Stimulated activated naive B cell treated with anti-CD40 and anti-IgM and Interleukin-4, amounts not matched to agents 10 μg/mL and 1 μg/mL and 100 μg/mL, for 72 hours (primary cell): ENCODE measurements around the gene ISCA1.
A peak's percentile ranks its signal among the peaks of the same experiment; 100 is the strongest.
"Not testable (repeated sequence)": the region's sequence is repeated elsewhere in the genome, so short reads cannot be mapped to it uniquely, and the experiment has no call there.

Source experiments
- ATAC-seq, 2 donors: fragments of 150-1000 bp; cut with Tn5 transposase; replicated peaks; 2 replicates each; pipeline ENCODE4 v1.10.0; 2021; ENCODE audit warnings: moderate library complexity in 1 of 2
- DNase-seq: peaks from one replicate; pipeline ENCODE4 v3.0.0; 2021
- H3K27ac Mint-ChIP-seq: one replicate; pipeline ENCODE4 v1.8.0; 2022; ENCODE audit warnings: mild to moderate bottlenecking, mixed read lengths
- H3K27me3 Mint-ChIP-seq, 2 donors: one replicate each; pipeline ENCODE4 v1.8.0; 2022; ENCODE audit warnings: mixed read lengths in 2 of 2
- H3K36me3 Mint-ChIP-seq, 2 donors: one replicate each; pipeline ENCODE4 v1.8.0; 2022; ENCODE audit warnings: mixed read lengths in 2 of 2, mild to moderate bottlenecking in 1 of 2
- H3K4me1 Mint-ChIP-seq, 2 donors: one replicate each; pipeline ENCODE4 v1.8.0; 2022; ENCODE audit warnings: mixed read lengths in 2 of 2, mild to moderate bottlenecking in 1 of 2
- H3K4me3 Mint-ChIP-seq, 2 donors: one replicate each; pipeline ENCODE4 v1.8.0; 2022; ENCODE audit warnings: mild to moderate bottlenecking in 2 of 2, mixed read lengths in 2 of 2, moderate library complexity in 1 of 2
- H3K9me3 Mint-ChIP-seq, 2 donors: one replicate each; pipeline ENCODE4 v1.8.0; 2022; ENCODE audit warnings: mixed read lengths in 2 of 2, mild to moderate bottlenecking in 1 of 2

The ISCA1 gene

DNA sequence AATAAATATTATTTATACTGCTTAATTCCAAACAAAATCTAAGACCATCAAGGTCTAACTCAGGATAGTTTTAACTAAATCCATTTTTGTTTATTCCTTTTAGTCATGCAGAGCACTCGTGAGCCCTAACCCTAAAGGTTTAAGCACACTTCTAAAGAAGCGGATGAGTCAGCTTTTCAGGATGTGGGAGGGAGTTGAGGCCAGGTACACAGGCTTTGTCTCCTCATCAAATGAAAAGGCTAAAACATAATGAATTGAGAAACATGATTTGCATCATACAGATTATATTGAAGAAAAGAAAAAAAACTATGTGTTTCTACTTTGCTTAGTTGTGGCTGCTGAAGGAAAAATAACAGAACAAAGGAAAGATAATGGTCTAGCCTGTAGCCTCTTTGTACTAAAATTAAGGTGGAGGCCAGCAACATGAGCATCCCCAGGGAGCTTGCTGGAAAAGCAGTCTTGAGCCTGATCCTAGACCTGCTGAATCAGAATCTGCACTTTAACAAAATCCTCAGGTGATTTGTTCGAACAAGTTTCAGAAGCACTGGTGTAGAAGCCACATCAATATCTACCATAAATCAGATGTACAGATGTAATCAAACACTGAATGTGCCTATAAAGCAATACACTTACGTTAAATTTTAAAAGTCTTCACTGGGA, 21.1 kb upstream of the ISCA1 start:
- peak overlapping the region; percentile 32 for H3K27ac Mint-ChIP-seq
- H3K36me3 Mint-ChIP-seq, result peaks cover 39 to 53% of the 10 kb centered on the region in 2 donors
- H3K4me3 Mint-ChIP-seq, result no peak overlapping the region
- ATAC-seq (peak; percentile 53 to 80), DNase-seq (no peak)
- H3K27me3 Mint-ChIP-seq, result no peaks in the 10 kb centered on the region
- no peaks in the 10 kb centered on the region for H3K9me3 Mint-ChIP-seq
- peaks cover 8 to 20% of the 10 kb centered on the region in 2 donors for H3K4me1 Mint-ChIP-seq

DNA sequence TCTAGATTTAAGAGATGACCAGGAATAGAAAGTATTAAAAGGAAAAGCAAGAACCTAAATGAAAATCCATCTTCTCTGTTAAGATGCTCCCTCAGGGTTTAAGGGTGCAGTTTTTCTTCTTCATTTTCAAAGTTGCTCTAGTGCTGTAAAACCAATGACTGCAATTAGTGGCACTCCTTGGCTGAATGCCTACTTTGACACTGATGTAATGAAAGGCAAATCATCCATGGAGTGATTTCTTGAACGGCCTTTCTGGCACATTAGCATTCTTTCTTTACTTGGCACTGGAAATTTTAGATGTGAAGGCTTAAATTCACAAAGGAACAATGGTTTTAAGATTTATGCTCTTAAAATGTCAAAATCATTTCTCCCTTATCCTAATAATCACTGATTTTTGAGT, 19.3 kb upstream of the ISCA1 start:
- Mint-ChIP-seq H3K9me3 (no peaks in the 10 kb centered on the region), H3K27ac (no peak overlapping the region), H3K4me3 (no peak overlapping the region), H3K27me3 (no peaks in the 10 kb centered on the region), H3K4me1 (peaks cover 10 to 20% of the 10 kb centered on the region in 2 donors), H3K36me3 (peaks cover 41 to 60% of the 10 kb centered on the region in 2 donors)
- ATAC-seq (no peak), DNase-seq (no peak)

DNA sequence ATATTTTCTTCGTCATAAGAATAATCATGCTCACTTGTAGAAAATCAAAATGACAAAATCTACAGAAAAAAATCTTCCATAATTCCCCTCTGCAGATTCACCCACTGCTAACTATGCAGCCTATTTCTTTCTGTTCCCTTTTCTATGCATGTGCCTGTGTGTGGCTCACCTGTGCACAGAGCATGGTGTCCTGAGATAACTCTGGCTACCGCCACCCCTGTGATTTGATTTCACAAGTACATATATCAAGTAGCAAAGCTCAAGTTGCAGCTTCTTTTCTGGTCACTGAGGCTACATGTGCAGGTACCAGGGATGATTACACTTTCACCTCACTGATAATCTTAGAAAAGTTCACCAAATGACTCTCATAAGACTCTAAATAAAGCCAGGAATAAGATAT, 18.4 kb upstream of the ISCA1 start:
- no peak overlapping the region for H3K27ac Mint-ChIP-seq
- DNase-seq (no peak), ATAC-seq (no peak)
- H3K27me3 Mint-ChIP-seq, result no peaks in the 10 kb centered on the region
- H3K36me3 Mint-ChIP-seq, result peaks cover 39 to 54% of the 10 kb centered on the region in 2 donors
- H3K4me3 Mint-ChIP-seq, result no peak overlapping the region
- peaks cover 10 to 20% of the 10 kb centered on the region in 2 donors for H3K4me1 Mint-ChIP-seq
- H3K9me3 Mint-ChIP-seq, result no peaks in the 10 kb centered on the region

DNA sequence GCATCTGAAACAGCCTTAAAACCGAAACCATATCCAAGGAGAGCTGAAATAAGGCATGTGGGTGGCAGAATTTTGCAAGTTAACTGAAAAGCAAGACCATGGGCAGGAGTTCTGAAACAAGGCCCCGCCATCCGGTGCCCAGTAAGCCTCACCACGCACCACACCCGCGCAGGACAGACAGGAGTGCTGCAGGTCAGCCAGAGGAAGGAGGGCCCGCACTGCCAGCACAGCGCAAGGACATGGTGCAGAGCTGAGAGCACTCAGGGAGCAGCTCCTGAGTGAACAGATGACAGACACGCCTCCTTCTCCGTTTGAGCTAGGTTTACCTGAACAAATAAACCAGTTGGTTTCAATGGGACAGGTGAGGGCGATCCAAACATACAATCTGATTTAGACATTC, 16.5 kb upstream of the ISCA1 start:
- Mint-ChIP-seq H3K9me3 (no peaks in the 10 kb centered on the region), H3K4me3 (no peak overlapping the region), H3K36me3 (peaks cover 38 to 56% of the 10 kb centered on the region in 2 donors), H3K27ac (no peak overlapping the region), H3K27me3 (no peaks in the 10 kb centered on the region), H3K4me1 (peaks cover 10 to 17% of the 10 kb centered on the region in 2 donors)
- DNase-seq (no peak), ATAC-seq (no peak)

DNA sequence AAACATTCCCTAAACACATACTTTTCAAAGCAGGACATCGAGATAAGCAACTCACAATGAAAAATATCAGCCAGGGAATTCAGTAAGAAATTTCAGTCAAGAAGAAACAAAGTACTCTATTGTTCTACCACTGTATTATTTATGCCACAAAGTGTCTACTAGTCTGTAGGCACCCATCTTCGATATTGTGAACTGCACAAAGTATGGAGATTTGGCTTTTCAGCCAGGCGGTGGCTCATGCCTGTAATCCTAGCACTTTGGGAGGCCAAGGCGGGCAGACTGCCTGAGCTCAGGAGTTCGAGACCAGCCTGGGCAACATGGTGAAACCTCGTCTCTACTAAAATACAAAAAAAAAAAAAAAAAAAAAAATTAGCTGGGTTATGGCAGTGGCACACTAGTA, 8.0 kb upstream of the ISCA1 start:
- not testable (repeated sequence) for H3K4me3 Mint-ChIP-seq, H3K27me3 Mint-ChIP-seq, H3K27ac Mint-ChIP-seq, H3K9me3 Mint-ChIP-seq, H3K4me1 Mint-ChIP-seq, ATAC-seq, DNase-seq
- H3K36me3 Mint-ChIP-seq, result peaks cover 8 to 14% of the 10 kb centered on the region in 2 donors

DNA sequence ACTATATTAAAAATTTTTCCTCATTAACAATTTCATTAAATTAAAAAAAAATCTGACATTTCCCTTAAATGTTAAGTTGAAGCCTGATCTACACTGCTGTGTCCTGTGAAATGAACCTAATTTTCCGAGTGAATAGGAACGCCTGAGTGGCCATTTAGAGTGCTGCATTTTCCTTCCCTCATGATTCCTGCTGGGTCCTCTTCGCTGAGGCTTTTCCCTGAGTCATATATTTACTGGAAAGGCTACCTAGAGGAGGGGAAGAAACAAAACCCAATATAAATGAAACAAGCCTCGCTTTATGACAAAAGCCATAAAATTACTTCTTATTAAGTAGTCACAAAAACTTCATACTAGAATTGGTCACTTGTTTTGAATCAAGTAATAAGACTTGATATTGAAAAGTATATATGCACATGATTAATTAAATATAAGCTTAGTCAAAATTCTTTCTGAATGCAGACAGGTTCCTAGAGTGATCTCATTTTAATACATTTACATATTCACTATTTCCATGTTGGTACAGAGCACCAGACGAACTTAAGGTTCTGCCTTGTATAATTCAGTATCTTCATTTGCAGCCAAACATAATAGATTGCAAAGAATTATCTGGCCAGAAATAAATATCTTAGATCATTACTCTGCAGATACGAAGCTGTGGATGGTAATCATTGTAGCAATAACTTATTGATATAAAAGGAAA, 6.3 kb upstream of the ISCA1 start:
- peaks cover 3 to 8% of the 10 kb centered on the region in 2 donors for H3K36me3 Mint-ChIP-seq
- H3K4me1 Mint-ChIP-seq, result peaks cover 0 to 6% of the 10 kb centered on the region in 2 donors
- no peaks in the 10 kb centered on the region for H3K9me3 Mint-ChIP-seq
- H3K27me3 Mint-ChIP-seq, result no peaks in the 10 kb centered on the region
- ATAC-seq (no peak), DNase-seq (no peak)
- H3K27ac Mint-ChIP-seq, result no peak overlapping the region
- no peak overlapping the region for H3K4me3 Mint-ChIP-seq

DNA sequence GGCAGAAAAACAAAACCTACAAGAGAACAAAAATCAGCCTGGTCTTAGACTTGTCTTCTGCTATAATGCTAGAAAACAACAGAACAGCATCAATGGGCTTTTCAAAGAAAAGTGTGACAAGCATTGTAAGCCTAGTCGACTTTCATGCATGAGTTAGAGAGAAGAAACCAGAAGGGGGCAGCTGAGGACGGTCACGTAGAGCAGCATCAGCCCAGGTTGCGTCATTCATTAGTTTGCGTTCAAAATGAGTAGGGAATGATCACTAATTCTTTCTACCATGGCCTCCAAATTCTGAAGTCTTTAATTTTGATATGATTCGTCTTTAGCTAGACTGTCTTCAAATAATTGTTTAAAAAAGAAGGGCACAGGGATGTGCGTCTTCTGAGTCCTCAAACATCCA, 4.7 kb upstream of the ISCA1 start:
- Mint-ChIP-seq H3K27ac (no peak overlapping the region), H3K4me3 (no peak overlapping the region), H3K9me3 (no peaks in the 10 kb centered on the region), H3K4me1 (peaks cover 6 to 16% of the 10 kb centered on the region in 2 donors), H3K36me3 (peaks cover 3 to 8% of the 10 kb centered on the region in 2 donors), H3K27me3 (no peaks in the 10 kb centered on the region)
- ATAC-seq, result no peak
- DNase-seq, result no peak

DNA sequence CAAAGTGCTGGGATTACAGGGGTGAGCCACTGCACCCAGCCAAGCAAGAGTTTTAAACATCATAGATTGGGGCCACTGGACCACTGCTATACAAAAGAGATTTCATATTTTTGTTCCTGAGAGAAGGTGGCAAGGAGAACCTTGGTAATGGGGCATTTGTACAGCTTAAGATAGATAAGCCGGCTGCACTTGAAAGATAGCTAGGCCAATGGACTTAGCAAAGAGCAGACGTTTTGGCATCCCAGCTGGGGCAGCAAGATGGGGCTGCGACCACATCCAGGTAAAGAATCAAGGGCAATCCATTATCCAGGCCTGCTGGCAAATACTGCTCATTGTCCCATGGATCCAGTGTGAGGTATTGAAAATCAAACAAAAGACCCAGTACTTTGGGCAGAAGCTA, 3.9 kb upstream of the ISCA1 start:
- no peaks in the 10 kb centered on the region for H3K27me3 Mint-ChIP-seq
- H3K36me3 Mint-ChIP-seq, result peaks cover 3 to 8% of the 10 kb centered on the region in 2 donors
- H3K27ac Mint-ChIP-seq, result peak overlapping the region; percentile 14
- H3K4me3 Mint-ChIP-seq, result no peak overlapping the region
- ATAC-seq (no peak), DNase-seq (no peak)
- no peaks in the 10 kb centered on the region for H3K9me3 Mint-ChIP-seq
- H3K4me1 Mint-ChIP-seq, result peaks cover 7 to 18% of the 10 kb centered on the region in 2 donors

DNA sequence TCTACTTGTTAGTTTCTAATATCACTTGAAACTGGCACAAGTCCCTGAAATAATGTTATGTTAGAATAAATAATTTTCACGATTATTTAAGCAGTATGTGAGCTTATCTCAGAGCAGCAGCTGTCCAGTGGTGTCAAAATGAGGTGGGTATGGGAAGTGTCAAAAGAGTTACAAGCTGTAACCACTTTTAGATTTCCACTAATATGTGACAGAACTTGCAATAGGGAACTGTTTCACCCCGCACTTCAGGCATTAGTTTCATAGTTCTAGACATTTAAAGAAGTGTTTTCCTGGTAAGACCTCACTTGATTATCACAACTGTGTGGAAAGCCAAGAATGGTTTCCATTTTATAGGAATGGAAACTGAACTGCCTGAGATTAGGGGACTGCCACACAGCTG, 2.9 kb upstream of the ISCA1 start:
- ATAC-seq (no peak), DNase-seq (no peak)
- Mint-ChIP-seq H3K36me3 (peaks cover 3 to 8% of the 10 kb centered on the region in 2 donors), H3K4me1 (peaks cover 9 to 26% of the 10 kb centered on the region in 2 donors), H3K27ac (no peak overlapping the region), H3K27me3 (no peaks in the 10 kb centered on the region), H3K9me3 (no peaks in the 10 kb centered on the region), H3K4me3 (no peak overlapping the region)

DNA sequence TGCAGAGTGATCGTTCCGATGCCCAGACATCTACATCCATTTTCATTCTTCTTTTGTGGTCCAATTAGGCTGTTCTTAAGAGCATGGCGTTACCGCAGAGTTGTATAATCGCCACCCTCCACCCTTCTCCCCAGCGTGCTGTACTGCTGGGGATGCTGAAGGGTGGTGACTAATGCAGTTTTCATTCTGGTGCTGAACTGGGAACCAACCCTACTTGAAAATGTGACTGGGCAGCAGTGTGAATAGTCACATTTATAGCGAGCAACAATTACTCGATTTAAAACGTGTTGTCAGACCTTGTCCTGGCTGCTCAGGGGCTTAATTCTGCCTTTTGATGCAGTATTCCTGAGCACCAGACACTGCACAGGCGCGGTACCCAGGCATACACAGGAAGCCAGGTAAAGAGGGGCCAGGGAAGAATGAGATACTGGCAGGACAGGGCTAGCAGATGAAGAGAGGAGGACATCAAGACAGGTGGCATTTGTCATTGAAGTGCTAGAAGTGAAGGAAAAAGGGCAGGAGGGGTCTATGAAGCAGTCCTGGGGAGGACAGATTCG, 719 bp upstream of the ISCA1 start:
- DNase-seq, result no peak
- Mint-ChIP-seq H3K9me3 (no peaks in the 10 kb centered on the region), H3K27me3 (no peaks in the 10 kb centered on the region), H3K4me3 (peak overlapping the region; percentile 89 to 90), H3K4me1 (peaks cover 22 to 40% of the 10 kb centered on the region in 2 donors), H3K27ac (peak overlapping the region; percentile 97), H3K36me3 (peaks cover 0 to 18% of the 10 kb centered on the region in 2 donors)
- ATAC-seq, result peak; percentile 15 to 16

DNA sequence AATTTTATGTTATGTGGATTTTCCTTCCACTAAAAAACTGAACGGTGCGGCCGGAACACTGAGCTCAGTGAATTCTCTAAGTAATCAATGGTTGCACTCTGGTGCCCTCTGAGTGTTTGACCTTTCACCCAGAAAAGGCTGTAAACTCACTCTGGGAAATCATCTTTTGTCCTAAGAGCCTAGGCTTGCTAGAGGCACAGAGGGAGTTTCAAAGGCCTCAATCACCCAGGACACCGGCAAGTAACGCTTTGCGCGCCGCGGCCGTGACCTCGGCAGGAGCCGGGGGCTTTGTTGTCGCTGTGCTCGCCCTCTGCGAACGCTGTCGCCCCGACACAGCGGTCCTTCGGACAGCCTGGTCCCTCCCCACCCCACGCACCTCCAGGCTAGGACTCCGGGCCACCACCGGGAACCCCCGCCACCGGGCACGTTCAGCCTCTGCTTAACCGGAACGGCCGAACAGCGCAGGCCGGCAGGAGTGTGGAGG, 703 bp downstream of the ISCA1 start:
- peak; percentile 36 to 37 for ATAC-seq
- Mint-ChIP-seq H3K4me1 (peaks cover 22 to 40% of the 10 kb centered on the region in 2 donors), H3K27me3 (no peaks in the 10 kb centered on the region), H3K27ac (peak overlapping the region; percentile 97), H3K36me3 (peaks cover 0 to 21% of the 10 kb centered on the region in 2 donors), H3K9me3 (no peaks in the 10 kb centered on the region), H3K4me3 (peak overlapping the region; percentile 89 to 90)
- no peak for DNase-seq

DNA sequence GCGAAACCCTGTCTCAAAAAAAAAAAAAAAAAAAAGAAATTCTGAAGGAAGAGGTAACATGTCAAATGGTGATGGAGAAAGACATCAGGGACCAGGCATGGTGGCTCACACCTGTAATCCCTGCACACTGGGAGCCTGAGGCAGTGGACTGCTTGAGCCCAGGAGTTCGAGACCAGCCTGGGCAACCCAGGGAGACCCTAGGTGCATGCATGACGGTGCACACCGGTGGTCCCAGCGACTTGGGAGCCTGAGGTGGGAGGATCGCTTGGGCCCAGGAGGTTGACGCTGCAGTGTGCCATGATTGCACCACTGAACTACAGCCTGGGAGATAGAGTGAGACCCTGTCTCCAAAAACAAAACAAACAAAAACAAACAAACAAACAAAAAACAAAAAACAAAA, 1.8 kb downstream of the ISCA1 start:
- no peaks in the 10 kb centered on the region for H3K27me3 Mint-ChIP-seq
- peak overlapping the region; percentile 29 to 90 for H3K4me3 Mint-ChIP-seq
- H3K4me1 Mint-ChIP-seq, result peaks cover 22 to 39% of the 10 kb centered on the region in 2 donors
- ATAC-seq, result no peak
- no peak for DNase-seq
- H3K36me3 Mint-ChIP-seq, result peaks cover 0 to 19% of the 10 kb centered on the region in 2 donors
- H3K9me3 Mint-ChIP-seq, result no peaks in the 10 kb centered on the region
- no peak overlapping the region for H3K27ac Mint-ChIP-seq

DNA sequence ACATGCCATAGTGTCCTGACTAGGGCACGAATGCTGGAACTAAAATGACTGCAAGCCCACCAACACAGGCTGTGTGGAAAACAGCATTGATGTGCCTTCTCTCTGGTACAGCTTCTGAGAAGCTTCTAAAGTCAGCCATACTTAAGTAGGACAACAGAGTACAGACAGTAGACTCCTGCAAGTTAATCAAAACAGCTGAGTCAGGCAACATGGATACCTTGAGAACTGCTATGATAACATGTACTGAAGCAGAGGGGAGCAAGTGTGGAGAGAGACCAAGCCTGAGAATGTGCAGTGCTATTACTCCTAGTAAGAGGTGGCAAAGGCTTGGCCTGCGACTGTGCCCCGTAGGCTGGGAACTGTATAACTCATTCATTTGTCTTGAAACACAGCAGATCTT, 2.5 kb downstream of the ISCA1 start:
- Mint-ChIP-seq H3K4me1 (peaks cover 22 to 34% of the 10 kb centered on the region in 2 donors), H3K9me3 (no peaks in the 10 kb centered on the region), H3K27ac (peak overlapping the region; percentile 9), H3K4me3 (peak overlapping the region; percentile 5 to 17), H3K36me3 (peaks cover 0 to 21% of the 10 kb centered on the region in 2 donors), H3K27me3 (no peaks in the 10 kb centered on the region)
- ATAC-seq (no peak), DNase-seq (no peak)

DNA sequence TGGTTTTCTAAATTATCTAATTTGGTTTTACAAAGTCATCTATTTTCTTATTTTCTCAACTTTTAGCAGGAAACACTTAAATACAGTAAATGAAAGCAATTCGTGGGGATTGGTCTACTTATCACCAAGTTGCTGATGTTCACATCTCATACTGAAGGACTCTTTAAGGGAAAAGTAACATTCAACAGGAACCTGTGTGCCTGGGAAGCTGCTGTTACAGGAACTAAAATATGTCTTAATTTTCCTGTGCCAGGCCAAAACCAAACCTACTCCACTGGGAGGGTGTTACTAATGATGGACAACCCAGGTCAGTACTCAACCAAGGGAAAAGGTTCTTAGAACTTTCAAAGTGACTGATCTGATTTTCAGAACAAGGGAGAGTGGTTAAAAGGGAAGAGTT, 5.3 kb downstream of the ISCA1 start:
- no peak for DNase-seq
- no peak overlapping the region for H3K4me3 Mint-ChIP-seq
- no peaks in the 10 kb centered on the region for H3K9me3 Mint-ChIP-seq
- no peak for ATAC-seq
- H3K4me1 Mint-ChIP-seq, result peaks cover 18 to 29% of the 10 kb centered on the region in 2 donors
- H3K27me3 Mint-ChIP-seq, result no peaks in the 10 kb centered on the region
- no peak overlapping the region for H3K27ac Mint-ChIP-seq
- peaks cover 9 to 38% of the 10 kb centered on the region in 2 donors for H3K36me3 Mint-ChIP-seq

DNA sequence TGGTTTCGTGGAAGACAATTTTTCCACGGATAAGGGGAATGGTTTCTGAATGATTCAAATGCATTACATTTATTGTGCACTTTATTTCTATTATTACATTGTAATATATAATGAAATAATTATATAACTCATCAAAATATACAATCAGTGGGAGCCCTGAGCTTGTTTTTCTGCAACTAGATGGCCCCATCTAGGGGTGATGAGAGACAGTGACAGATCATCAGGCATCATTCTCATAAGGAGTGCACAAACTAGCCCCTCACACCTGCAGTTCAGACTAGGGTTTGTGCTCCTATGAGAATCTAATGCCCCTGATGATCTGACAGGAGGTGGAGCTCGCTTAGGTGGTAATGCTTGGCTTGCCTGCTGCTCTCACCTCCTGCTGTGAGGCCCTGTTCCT, 6.4 kb downstream of the ISCA1 start:
- Mint-ChIP-seq H3K4me1 (peaks cover 15 to 23% of the 10 kb centered on the region in 2 donors), H3K36me3 (peaks cover 12 to 48% of the 10 kb centered on the region in 2 donors), H3K27me3 (no peaks in the 10 kb centered on the region), H3K9me3 (no peaks in the 10 kb centered on the region), H3K27ac (no peak overlapping the region), H3K4me3 (no peak overlapping the region)
- ATAC-seq (no peak), DNase-seq (no peak)
